Ishikawa (cell line): ENCODE results near the gene KRTAP10-11.

Experiments
- CEBPB ChIP-seq: IDR thresholded peaks from 2 replicates; pipeline ENCODE4 v1.6.1; 2012
- CREB1 ChIP-seq: IDR thresholded peaks from 2 replicates; pipeline ENCODE4 v1.6.1; 2012; ENCODE audit warnings: low read depth
- EGR1 ChIP-seq: IDR thresholded peaks from 2 replicates; pipeline ENCODE4 v1.6.1; 2012
- EP300 ChIP-seq: IDR thresholded peaks from 2 replicates; pipeline ENCODE4 v1.6.1; 2012; ENCODE audit warnings: borderline replicate concordance
- FOXM1 ChIP-seq: IDR thresholded peaks from 2 replicates; pipeline ENCODE4 v1.6.1; 2012; ENCODE audit warnings: low read depth, borderline replicate concordance
- MAX ChIP-seq: IDR thresholded peaks from 2 replicates; pipeline ENCODE4 v1.6.1; 2012
- NFIC ChIP-seq: IDR thresholded peaks from 2 replicates; pipeline ENCODE4 v1.6.1; 2012
- RAD21 ChIP-seq: IDR thresholded peaks from 2 replicates; pipeline ENCODE4 v1.6.1; 2012; ENCODE audit warnings: low read depth
- TAF1 ChIP-seq: IDR thresholded peaks from 2 replicates; pipeline ENCODE4 v1.6.1; 2012; ENCODE audit warnings: low read depth, mild to moderate bottlenecking
- TCF12 ChIP-seq: IDR thresholded peaks from 2 replicates; pipeline ENCODE4 v1.6.1; 2012; ENCODE audit warnings: low read depth
- TEAD4 ChIP-seq: IDR thresholded peaks from 2 replicates; pipeline ENCODE4 v1.6.1; 2012
- YY1 ChIP-seq: IDR thresholded peaks from 2 replicates; pipeline ENCODE4 v1.6.1; 2012; ENCODE audit warnings: low read depth
- ZBTB7A ChIP-seq: IDR thresholded peaks from 2 replicates; pipeline ENCODE4 v1.6.1; 2012; ENCODE audit warnings: low read depth
- TF ChIP-seq, protein P1 (sequence below): IDR thresholded peaks from 2 replicates; pipeline ENCODE4 v1.6.1; 2012; ENCODE audit warnings: low read depth, mild to moderate bottlenecking
- TF ChIP-seq, protein P2 (sequence below): IDR thresholded peaks from 2 replicates; pipeline ENCODE4 v1.6.1; 2012

KRTAP10-11 gene

DNA sequence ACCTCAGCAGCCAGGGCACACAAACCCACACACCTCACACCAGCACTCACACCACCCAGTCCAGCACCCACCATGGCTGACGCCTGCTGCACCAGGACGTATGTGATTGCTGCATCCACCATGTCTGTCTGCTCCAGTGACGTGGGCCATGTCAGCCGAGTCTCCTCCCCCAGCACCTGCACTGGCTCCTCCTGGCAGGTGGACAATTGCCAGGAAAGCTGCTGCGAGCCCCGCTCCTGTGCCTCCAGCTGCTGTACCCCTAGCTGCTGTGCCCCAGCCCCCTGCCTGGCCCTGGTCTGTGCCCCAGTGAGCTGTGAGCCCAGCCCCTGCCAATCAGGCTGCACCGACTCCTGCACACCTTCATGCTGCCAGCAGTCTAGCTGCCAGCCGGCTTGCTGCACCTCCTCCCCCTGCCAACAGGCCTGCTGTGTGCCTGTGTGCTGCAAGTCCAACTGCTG, 34.2 kb upstream of the KRTAP10-11 start, which contains the start of gene KRTAP10-8:
Gene KRTAP10-8, plus strand, starts transcription at position 51 of the 458 bp plus-strand sequence. Its CDS starts 22 bp downstream, at position 73.
- TF ChIP-seq CEBPB: no peak
- TF ChIP-seq NFIC: no peak
- TF ChIP-seq YY1: no peak
- no peak for TF ChIP-seq CREB1
- no peak for TF ChIP-seq MAX
- no peak for TF ChIP-seq TCF12

DNA sequence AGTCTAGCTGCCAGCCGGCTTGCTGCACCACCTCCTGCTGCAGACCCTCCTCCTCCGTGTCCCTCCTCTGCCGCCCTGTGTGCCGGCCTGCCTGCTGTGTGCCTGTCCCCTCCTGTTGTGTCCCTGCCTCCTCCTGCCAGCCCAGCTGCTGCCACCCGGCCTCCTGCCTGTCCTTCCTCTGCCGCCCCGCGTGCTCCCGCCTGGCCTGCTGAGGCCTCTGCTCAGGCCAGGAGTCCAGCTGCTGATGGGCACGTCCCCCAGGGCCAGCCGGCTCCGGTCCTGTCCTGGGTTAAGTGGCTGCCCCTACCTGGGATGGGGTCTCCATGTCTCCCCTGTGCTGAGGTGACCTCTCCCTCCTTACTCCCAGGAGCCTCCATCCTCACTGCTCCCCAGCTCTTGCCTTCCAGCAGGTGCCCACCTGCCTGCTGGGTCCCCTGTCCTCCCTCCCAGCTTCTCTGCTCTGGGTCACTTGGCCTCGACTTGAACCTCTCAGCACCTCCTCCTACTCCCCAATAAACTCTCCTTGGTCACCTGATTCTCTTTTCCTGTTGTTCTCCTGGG, 33.5 kb upstream of the KRTAP10-11 start:
- TF ChIP-seq FOXM1: no peak
- TF ChIP-seq, protein P1, sequence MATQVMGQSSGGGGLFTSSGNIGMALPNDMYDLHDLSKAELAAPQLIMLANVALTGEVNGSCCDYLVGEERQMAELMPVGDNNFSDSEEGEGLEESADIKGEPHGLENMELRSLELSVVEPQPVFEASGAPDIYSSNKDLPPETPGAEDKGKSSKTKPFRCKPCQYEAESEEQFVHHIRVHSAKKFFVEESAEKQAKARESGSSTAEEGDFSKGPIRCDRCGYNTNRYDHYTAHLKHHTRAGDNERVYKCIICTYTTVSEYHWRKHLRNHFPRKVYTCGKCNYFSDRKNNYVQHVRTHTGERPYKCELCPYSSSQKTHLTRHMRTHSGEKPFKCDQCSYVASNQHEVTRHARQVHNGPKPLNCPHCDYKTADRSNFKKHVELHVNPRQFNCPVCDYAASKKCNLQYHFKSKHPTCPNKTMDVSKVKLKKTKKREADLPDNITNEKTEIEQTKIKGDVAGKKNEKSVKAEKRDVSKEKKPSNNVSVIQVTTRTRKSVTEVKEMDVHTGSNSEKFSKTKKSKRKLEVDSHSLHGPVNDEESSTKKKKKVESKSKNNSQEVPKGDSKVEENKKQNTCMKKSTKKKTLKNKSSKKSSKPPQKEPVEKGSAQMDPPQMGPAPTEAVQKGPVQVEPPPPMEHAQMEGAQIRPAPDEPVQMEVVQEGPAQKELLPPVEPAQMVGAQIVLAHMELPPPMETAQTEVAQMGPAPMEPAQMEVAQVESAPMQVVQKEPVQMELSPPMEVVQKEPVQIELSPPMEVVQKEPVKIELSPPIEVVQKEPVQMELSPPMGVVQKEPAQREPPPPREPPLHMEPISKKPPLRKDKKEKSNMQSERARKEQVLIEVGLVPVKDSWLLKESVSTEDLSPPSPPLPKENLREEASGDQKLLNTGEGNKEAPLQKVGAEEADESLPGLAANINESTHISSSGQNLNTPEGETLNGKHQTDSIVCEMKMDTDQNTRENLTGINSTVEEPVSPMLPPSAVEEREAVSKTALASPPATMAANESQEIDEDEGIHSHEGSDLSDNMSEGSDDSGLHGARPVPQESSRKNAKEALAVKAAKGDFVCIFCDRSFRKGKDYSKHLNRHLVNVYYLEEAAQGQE: no peak
- TF ChIP-seq, protein P2, sequence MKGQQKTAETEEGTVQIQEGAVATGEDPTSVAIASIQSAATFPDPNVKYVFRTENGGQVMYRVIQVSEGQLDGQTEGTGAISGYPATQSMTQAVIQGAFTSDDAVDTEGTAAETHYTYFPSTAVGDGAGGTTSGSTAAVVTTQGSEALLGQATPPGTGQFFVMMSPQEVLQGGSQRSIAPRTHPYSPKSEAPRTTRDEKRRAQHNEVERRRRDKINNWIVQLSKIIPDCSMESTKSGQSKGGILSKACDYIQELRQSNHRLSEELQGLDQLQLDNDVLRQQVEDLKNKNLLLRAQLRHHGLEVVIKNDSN: no peak
- no peak for TF ChIP-seq YY1
- no peak for TF ChIP-seq CREB1
- no peak for TF ChIP-seq TAF1
- TF ChIP-seq NFIC: no peak
- TF ChIP-seq RAD21: no peak
- TF ChIP-seq TCF12: no peak
- no peak for TF ChIP-seq MAX
- no peak for TF ChIP-seq ZBTB7A
- no peak for TF ChIP-seq EP300
- no peak for TF ChIP-seq TEAD4
- TF ChIP-seq CEBPB: no peak
- TF ChIP-seq EGR1: no peak

GRCh38 chr21:44613386-44614155, 32.6 kb upstream of the KRTAP10-11 start:
- TF ChIP-seq TEAD4 (no peak), TCF12 (no peak), RAD21 (no peak)

DNA sequence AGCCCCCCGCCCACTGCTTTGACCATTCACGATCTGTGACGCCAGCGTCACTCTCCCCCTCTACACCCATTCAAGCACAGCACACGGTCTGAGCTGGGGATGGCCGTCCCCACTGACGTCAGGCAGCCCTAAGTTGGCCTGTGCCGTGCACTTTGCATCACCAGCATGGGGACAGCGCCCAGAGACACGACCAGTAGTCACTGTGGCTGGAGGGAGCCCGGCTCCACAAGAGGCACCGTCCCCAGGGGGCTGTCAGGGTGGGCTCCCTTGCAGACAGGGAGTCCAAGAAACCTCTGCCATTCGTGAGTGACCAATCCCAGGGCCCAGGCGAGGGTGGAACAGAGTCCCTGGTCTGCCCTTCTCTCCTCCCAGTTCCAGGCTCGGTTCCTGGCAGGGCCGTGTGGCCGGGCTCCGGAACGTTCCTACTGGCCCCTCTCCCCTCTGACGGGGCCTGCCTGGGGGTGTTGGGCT, 32.0 kb upstream of the KRTAP10-11 start:
- TF ChIP-seq EGR1 (no peak), YY1 (no peak), TAF1 (no peak), CREB1 (no peak), NFIC (no peak), FOXM1 (no peak), CEBPB (no peak), MAX (no peak), TCF12 (no peak)
- TF ChIP-seq, protein P1: no peak

GRCh38 chr21:44614961-44615391, 31.2 kb upstream of the KRTAP10-11 start:
- no peak for TF ChIP-seq CREB1
- no peak for TF ChIP-seq CEBPB
- TF ChIP-seq EP300: no peak
- no peak for TF ChIP-seq EGR1
- TF ChIP-seq, protein P2: no peak
- TF ChIP-seq ZBTB7A: no peak
- no peak for TF ChIP-seq YY1
- no peak for TF ChIP-seq TCF12
- TF ChIP-seq TEAD4: no peak
- no peak for TF ChIP-seq FOXM1
- no peak for TF ChIP-seq RAD21
- no peak for TF ChIP-seq MAX
- no peak for TF ChIP-seq NFIC
- TF ChIP-seq, protein P1: no peak
- no peak for TF ChIP-seq TAF1
